ENCODE measurements around the gene STAT3. TPM values are rescaled to one million over a fixed set of nuclear protein-coding genes. Genes with fewer than 3 reads are reported as not detected.

Gene STAT3
- total RNA-seq, 1 experiment from 2014 or later = 61.0 TPM

DNA sequence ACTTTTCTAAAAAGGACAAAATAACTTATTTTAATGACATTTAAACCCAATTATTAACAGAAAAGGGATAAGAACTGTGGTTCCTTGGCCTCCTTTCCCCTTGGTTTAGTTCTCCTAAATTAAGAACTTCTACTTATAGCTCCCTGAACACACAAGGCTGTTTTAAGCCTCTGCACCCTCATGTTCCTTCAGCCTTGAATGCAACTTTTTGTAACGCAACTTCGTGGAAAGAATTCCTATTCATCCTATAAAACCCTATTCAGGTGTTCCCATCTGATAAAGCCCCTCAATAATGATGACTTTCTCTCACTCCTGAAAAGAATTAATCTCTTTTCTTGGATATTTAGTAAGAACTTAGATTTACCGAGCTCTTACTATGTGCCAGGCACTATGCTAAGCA, 6.3 kb downstream of the STAT3 start:
- Histone ChIP-seq H3K4me3 (replicated peaks in 1 of 2; ENCODE audit: low read depth in 1 of 2, low read length in 2 of 2) (no peak overlapping the region), H3K36me3 (ENCODE audit: control insufficient read depth in 1 of 2, insufficient read depth in 2 of 2, low read length in 2 of 2) (no peaks in the 10 kb centered on the region), H2AFZ (ENCODE audit: low read depth, low read length, poor library complexity, severe bottlenecking) (no peak overlapping the region), H3K27ac (ENCODE audit: low read depth, low read length) (no peak overlapping the region), H3K79me2 (ENCODE audit: insufficient read depth, low read length) (peaks cover 56% of the 10 kb centered on the region), H3K4me2 (ENCODE audit: low read length) (no peak overlapping the region), H3K9me2 (ENCODE audit: insufficient read depth) (no peaks in the 10 kb centered on the region), H3K9ac (ENCODE audit: low read length) (no peak overlapping the region), H4K20me1 (ENCODE audit: insufficient read depth) (no peaks in the 10 kb centered on the region), H3K4me1 (ENCODE audit: control insufficient read depth in 1 of 2, insufficient read depth in 2 of 2, low read length in 2 of 2) (peaks cover 9 to 12% of the 10 kb centered on the region in 2 experiments), H3K27me3 (ENCODE audit: insufficient read depth, low read length) (no peaks in the 10 kb centered on the region), H3K9me3 (ENCODE audit: control insufficient read depth in 1 of 2, insufficient read depth in 1 of 2, low read depth in 1 of 2, low read length in 2 of 2) (no peaks in the 10 kb centered on the region)
- ChIA-PET CTCF (no interaction called here), POLR2A (no interaction called here), RAD21 (ENCODE audit: low non-redundant PET in 1 of 2, low total read pairs in 2 of 2, uncharacterized antibody in 2 of 2, unreplicated experiment in 2 of 2) (no interaction called here)
- no TSS peak for BruUV-seq (replicated peaks)
- ATAC-seq (no peak), DNase-seq (ENCODE audit: low read depth, low spot score) (no peak)
- intact Hi-C loops (cut with micrococcal nuclease) = no loop called here
- TF ChIP-seq, protein P1, sequence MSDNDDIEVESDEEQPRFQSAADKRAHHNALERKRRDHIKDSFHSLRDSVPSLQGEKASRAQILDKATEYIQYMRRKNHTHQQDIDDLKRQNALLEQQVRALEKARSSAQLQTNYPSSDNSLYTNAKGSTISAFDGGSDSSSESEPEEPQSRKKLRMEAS (IDR thresholded peaks at IDR 0.05) = no peak
- no peak for TF ChIP-seq ELF1 (IDR thresholded peaks at IDR 0.05; ENCODE audit: borderline replicate concordance, low read depth)
- TF ChIP-seq SRF (IDR thresholded peaks at IDR 0.05; ENCODE audit: low read depth) = no peak
- TF ChIP-seq, protein P2, sequence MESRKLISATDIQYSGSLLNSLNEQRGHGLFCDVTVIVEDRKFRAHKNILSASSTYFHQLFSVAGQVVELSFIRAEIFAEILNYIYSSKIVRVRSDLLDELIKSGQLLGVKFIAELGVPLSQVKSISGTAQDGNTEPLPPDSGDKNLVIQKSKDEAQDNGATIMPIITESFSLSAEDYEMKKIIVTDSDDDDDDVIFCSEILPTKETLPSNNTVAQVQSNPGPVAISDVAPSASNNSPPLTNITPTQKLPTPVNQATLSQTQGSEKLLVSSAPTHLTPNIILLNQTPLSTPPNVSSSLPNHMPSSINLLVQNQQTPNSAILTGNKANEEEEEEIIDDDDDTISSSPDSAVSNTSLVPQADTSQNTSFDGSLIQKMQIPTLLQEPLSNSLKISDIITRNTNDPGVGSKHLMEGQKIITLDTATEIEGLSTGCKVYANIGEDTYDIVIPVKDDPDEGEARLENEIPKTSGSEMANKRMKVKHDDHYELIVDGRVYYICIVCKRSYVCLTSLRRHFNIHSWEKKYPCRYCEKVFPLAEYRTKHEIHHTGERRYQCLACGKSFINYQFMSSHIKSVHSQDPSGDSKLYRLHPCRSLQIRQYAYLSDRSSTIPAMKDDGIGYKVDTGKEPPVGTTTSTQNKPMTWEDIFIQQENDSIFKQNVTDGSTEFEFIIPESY (IDR thresholded peaks at IDR 0.05; ENCODE audit: extremely low read depth, insufficient replicate concordance, low read length) = no peak
- TF ChIP-seq ZFX (IDR thresholded peaks at IDR 0.05) = no peak
- TF ChIP-seq EZH2phosphoT487 (IDR thresholded peaks at IDR 0.05; ENCODE audit: borderline replicate concordance) = no peak
- no peak for TF ChIP-seq SP1 (IDR thresholded peaks at IDR 0.05; ENCODE audit: low read depth)
- TF ChIP-seq EGR1 (IDR thresholded peaks at IDR 0.05; ENCODE audit: low read depth) = no peak
- no peak for TF ChIP-seq YY1 (IDR thresholded peaks at IDR 0.05; ENCODE audit: extremely low read depth, insufficient replicate concordance, low read depth, low read length)
- no peak for TF ChIP-seq JUND (IDR thresholded peaks at IDR 0.05)
- TF ChIP-seq CEBPB (IDR thresholded peaks at IDR 0.05; ENCODE audit: low read depth) = no peak
- TF ChIP-seq, protein P3, sequence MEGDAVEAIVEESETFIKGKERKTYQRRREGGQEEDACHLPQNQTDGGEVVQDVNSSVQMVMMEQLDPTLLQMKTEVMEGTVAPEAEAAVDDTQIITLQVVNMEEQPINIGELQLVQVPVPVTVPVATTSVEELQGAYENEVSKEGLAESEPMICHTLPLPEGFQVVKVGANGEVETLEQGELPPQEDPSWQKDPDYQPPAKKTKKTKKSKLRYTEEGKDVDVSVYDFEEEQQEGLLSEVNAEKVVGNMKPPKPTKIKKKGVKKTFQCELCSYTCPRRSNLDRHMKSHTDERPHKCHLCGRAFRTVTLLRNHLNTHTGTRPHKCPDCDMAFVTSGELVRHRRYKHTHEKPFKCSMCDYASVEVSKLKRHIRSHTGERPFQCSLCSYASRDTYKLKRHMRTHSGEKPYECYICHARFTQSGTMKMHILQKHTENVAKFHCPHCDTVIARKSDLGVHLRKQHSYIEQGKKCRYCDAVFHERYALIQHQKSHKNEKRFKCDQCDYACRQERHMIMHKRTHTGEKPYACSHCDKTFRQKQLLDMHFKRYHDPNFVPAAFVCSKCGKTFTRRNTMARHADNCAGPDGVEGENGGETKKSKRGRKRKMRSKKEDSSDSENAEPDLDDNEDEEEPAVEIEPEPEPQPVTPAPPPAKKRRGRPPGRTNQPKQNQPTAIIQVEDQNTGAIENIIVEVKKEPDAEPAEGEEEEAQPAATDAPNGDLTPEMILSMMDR (IDR thresholded peaks at IDR 0.05 in 2 of 3, conservative IDR thresholded peaks at IDR 0.05 in 1 of 3; ENCODE audit: borderline replicate concordance in 1 of 3, insufficient read depth in 1 of 3, low read depth in 2 of 3, low read length in 2 of 3) = no peak
- TF ChIP-seq FOSL1 (IDR thresholded peaks at IDR 0.05; ENCODE audit: low read depth) = no peak
- no peak for TF ChIP-seq CBX3 (IDR thresholded peaks at IDR 0.05; ENCODE audit: low read depth)
- TF ChIP-seq, protein P4, sequence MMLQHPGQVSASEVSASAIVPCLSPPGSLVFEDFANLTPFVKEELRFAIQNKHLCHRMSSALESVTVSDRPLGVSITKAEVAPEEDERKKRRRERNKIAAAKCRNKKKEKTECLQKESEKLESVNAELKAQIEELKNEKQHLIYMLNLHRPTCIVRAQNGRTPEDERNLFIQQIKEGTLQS (IDR thresholded peaks at IDR 0.05) = no peak
- no peak for TF ChIP-seq TCF7L2 (IDR thresholded peaks at IDR 0.05; ENCODE audit: borderline replicate concordance, extremely low read depth, insufficient read depth, insufficient read length)
- TF ChIP-seq ZNF274 (IDR thresholded peaks at IDR 0.05; ENCODE audit: low read depth, low read length) = no peak
- TF ChIP-seq SIN3A (IDR thresholded peaks at IDR 0.05; ENCODE audit: low read depth) = no peak
- TF ChIP-seq, protein P5, sequence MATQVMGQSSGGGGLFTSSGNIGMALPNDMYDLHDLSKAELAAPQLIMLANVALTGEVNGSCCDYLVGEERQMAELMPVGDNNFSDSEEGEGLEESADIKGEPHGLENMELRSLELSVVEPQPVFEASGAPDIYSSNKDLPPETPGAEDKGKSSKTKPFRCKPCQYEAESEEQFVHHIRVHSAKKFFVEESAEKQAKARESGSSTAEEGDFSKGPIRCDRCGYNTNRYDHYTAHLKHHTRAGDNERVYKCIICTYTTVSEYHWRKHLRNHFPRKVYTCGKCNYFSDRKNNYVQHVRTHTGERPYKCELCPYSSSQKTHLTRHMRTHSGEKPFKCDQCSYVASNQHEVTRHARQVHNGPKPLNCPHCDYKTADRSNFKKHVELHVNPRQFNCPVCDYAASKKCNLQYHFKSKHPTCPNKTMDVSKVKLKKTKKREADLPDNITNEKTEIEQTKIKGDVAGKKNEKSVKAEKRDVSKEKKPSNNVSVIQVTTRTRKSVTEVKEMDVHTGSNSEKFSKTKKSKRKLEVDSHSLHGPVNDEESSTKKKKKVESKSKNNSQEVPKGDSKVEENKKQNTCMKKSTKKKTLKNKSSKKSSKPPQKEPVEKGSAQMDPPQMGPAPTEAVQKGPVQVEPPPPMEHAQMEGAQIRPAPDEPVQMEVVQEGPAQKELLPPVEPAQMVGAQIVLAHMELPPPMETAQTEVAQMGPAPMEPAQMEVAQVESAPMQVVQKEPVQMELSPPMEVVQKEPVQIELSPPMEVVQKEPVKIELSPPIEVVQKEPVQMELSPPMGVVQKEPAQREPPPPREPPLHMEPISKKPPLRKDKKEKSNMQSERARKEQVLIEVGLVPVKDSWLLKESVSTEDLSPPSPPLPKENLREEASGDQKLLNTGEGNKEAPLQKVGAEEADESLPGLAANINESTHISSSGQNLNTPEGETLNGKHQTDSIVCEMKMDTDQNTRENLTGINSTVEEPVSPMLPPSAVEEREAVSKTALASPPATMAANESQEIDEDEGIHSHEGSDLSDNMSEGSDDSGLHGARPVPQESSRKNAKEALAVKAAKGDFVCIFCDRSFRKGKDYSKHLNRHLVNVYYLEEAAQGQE (IDR thresholded peaks at IDR 0.05; ENCODE audit: low read depth) = no peak
- no peak for TF ChIP-seq EZH2 (IDR thresholded peaks at IDR 0.05)
